HEK293T (cell line): ENCODE data around the gene KERA.
"Not testable (repeated sequence)": the region's sequence is repeated elsewhere in the genome, so short reads cannot be mapped to it uniquely, and the experiment has no call there.

Experiments
- CTCF ChIA-PET: fragments of 350-600 bp; formaldehyde crosslinking; extraction: SDS; loops from one replicate; lab custom pipeline; 2021; ENCODE audit warnings: antibody characterized with exemption, inconsistent platforms; lab: Yijun Ruan, JAX
- POLR2A ChIA-PET: fragments of 350-600 bp; formaldehyde crosslinking; extraction: SDS; loops from one replicate; lab custom pipeline; 2020; ENCODE audit warnings: antibody characterized with exemption, inconsistent platforms; lab: Yijun Ruan, JAX
- DNase-seq: peaks from one replicate; pipeline ENCODE4 v3.0.0; 2012; ENCODE audit warnings: mixed read lengths; ENCODE audit errors: extremely low spot score
- ARNT ChIP-seq: fragments of 450-650 bp; IDR thresholded peaks from 2 replicates; pipeline ENCODE4 v1.6.1; 2017; ENCODE audit warnings: mild to moderate bottlenecking
- BHLHE40 ChIP-seq: fragments of 450-650 bp; IDR thresholded peaks from 2 replicates; pipeline ENCODE4 v1.6.1; 2016; ENCODE audit warnings: mild to moderate bottlenecking, moderate library complexity, borderline replicate concordance
- CTBP1 ChIP-seq: fragments of 450-650 bp; IDR thresholded peaks from 2 replicates; pipeline ENCODE4 v1.6.1; 2016; ENCODE audit warnings: borderline replicate concordance
- ELF4 ChIP-seq: fragments of 450-650 bp; IDR thresholded peaks from 2 replicates; pipeline ENCODE4 v1.6.1; 2017; ENCODE audit warnings: antibody characterized with exemption
- FOXA1 ChIP-seq: fragments of 450-650 bp; IDR thresholded peaks from 2 replicates; pipeline ENCODE4 v1.6.1; 2016; ENCODE audit warnings: mild to moderate bottlenecking
- FOXK2 ChIP-seq: fragments of 450-650 bp; IDR thresholded peaks from 2 replicates; pipeline ENCODE4 v1.6.1; 2016; ENCODE audit warnings: mild to moderate bottlenecking
- FOXM1 ChIP-seq: fragments of 450-650 bp; IDR thresholded peaks from 2 replicates; pipeline ENCODE4 v1.6.1; 2017; ENCODE audit warnings: mild to moderate bottlenecking, borderline replicate concordance
- HDGF ChIP-seq: fragments of 450-650 bp; IDR thresholded peaks from 2 replicates; pipeline ENCODE4 v1.6.1; 2017; ENCODE audit warnings: antibody characterized with exemption, borderline replicate concordance
- L3MBTL2 ChIP-seq: fragments of 450-650 bp; conservative IDR thresholded peaks from 2 replicates; pipeline ENCODE4 v1.6.1; 2016; ENCODE audit warnings: mild to moderate bottlenecking
- LEF1 ChIP-seq: fragments of 450-650 bp; IDR thresholded peaks from 2 replicates; pipeline ENCODE4 v1.6.1; 2017; ENCODE audit warnings: mild to moderate bottlenecking, borderline replicate concordance
- NFRKB ChIP-seq: fragments of 450-650 bp; IDR thresholded peaks from 2 replicates; pipeline ENCODE4 v1.6.1; 2016; ENCODE audit warnings: mild to moderate bottlenecking, moderate library complexity
- SP1 ChIP-seq: fragments of 450-650 bp; IDR thresholded peaks from 2 replicates; pipeline ENCODE4 v1.6.1; 2017
- SUZ12 ChIP-seq: fragments of 450-650 bp; IDR thresholded peaks from 2 replicates; pipeline ENCODE4 v1.6.1; 2016; ENCODE audit warnings: mild to moderate bottlenecking
- TARDBP ChIP-seq: fragments of 450-650 bp; IDR thresholded peaks from 2 replicates; pipeline ENCODE4 v1.6.1; 2016
- ZNF384 ChIP-seq: fragments of 450-650 bp; IDR thresholded peaks from 2 replicates; pipeline ENCODE4 v1.6.1; 2016
- TF ChIP-seq, protein P1 (sequence below): fragments of 450-650 bp; IDR thresholded peaks from 2 replicates; pipeline ENCODE4 v1.6.1; 2016

The KERA gene

DNA sequence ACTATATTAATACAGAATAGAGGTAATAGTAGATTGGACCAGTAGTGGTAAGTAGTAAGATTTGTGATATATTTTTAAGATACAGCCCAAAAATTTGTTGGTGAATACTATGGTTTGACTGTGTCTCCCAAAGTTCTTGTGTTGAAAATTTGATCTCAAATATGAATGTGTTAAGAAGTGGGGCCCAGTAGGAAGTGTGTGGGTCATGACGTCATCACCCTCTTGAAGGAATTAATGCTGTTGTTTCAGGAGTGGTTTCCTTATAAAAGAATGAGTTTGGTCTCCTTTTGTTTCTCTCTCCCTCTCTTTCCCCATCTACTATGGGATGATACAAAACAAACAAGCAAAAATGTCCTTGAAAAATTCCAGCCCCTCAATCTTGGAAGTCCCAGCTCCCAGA lies 37.1 kb upstream of the KERA start:
- TF ChIP-seq FOXA1 = no peak
- TF ChIP-seq CTBP1 = no peak
- DNase-seq = no peak
- CTCF ChIA-PET = no interaction called here
- POLR2A ChIA-PET = no interaction called here

DNA sequence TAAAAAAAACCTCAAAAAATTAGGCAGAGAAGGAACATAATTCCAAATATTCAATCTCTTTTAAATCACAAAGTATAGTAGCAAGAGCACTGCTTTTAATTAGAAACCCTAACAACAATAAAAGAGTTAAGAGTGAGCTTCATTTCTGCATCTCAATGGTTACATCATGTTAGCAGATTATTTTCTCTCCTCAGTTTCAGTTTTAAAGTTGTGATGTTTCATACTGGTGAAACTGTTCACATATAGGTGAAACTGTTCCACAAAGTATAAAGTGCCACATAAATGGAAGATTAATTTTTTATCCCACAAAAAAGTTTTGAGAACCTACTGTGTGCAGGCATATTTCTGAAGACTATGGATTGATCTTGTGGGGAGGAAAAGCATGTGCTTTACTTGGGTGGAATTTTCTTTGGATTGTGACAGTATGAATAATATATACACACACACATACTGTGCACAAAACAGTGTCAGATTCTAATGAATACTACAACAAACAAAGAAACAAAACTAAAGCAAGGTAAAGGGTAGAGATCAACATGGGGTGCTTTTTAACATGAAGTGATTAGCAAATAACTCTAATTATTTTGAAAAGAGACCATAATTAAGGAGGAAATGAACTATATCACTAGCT lies 36.3 kb upstream of the KERA start:
- CTCF ChIA-PET = no interaction called here
- POLR2A ChIA-PET = no interaction called here
- no peak for TF ChIP-seq BHLHE40
- TF ChIP-seq ELF4 = no peak
- no peak for TF ChIP-seq HDGF
- TF ChIP-seq ZNF384 = no peak
- TF ChIP-seq, protein P1, sequence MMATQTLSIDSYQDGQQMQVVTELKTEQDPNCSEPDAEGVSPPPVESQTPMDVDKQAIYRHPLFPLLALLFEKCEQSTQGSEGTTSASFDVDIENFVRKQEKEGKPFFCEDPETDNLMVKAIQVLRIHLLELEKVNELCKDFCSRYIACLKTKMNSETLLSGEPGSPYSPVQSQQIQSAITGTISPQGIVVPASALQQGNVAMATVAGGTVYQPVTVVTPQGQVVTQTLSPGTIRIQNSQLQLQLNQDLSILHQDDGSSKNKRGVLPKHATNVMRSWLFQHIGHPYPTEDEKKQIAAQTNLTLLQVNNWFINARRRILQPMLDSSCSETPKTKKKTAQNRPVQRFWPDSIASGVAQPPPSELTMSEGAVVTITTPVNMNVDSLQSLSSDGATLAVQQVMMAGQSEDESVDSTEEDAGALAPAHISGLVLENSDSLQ = no peak
- no peak for TF ChIP-seq FOXK2
- TF ChIP-seq FOXM1 = no peak
- TF ChIP-seq TARDBP = no peak
- DNase-seq = no peak

DNA sequence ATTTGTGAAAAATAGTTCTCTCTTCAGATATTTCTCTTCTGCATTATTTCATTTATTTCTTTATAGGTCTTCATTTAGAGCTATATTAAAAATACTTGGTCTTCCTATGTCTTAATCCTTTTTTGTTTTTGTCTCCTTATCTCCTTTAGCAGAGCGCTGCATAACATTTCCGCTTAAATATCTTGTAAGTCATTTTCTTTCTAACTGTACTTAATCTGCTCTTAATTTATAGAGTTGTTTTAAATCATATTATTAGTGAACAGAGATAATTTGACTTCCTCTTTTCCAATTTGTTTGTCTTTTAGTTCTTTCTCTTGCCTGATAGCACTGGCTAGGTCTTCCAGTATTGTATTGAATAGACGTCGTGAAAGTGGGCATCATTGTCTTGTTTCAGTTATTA lies 35.5 kb upstream of the KERA start:
- TF ChIP-seq ARNT = no peak
- no peak for TF ChIP-seq LEF1
- TF ChIP-seq SP1 = no peak
- TF ChIP-seq NFRKB = no peak
- no peak for TF ChIP-seq ZNF384
- no peak for TF ChIP-seq CTBP1
- TF ChIP-seq FOXA1 = no peak
- TF ChIP-seq HDGF = no peak
- no peak for TF ChIP-seq TARDBP
- no peak for TF ChIP-seq SUZ12
- no peak for TF ChIP-seq FOXM1
- no peak for TF ChIP-seq ELF4
- ChIA-PET POLR2A (no interaction called here), CTCF (no interaction called here)
- no peak for DNase-seq

DNA sequence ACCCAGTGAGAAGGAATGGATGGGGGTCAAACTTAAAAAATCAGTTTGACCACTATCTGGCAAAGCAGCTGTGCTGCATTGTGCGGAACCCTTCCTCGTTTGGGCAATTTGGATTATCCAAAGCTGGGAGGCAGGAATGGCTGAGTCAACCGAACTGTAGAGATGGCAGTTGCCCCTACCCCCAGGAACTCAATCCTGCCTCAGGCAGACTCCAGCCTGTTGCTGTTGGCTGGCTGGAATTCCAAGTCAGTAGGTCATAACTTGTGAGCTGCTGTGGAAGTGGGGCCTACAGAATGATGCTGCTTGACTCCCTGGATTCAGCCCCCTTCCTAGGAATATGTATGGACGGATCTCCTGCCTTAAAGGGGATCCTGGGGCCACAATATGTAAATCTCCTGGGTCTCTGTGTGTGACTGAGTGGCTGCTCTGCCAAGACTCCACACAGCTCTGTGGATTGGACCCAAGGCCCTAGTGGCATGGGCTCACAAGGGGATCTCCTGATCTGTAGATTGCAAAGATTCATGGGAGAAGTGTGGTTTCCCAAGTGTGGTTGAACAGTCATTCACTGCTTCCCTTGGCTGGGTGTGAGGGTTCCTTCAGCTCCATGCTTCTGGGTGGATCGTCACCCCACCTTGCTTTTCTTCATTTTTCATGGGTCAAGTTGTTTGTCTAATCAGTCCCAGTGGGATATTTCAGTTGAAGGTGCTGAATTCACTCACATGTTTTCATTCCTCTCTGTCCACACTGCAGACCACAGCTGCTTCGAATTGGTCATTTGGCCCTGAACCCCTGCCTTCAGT lies 34.3 kb upstream of the KERA start:
- CTCF ChIA-PET = no interaction called here
- DNase-seq = no peak
- TF ChIP-seq, protein P1 = no peak
- TF ChIP-seq ELF4 = no peak
- TF ChIP-seq ARNT = no peak
- TF ChIP-seq TARDBP = no peak
- POLR2A ChIA-PET = no interaction called here

DNA sequence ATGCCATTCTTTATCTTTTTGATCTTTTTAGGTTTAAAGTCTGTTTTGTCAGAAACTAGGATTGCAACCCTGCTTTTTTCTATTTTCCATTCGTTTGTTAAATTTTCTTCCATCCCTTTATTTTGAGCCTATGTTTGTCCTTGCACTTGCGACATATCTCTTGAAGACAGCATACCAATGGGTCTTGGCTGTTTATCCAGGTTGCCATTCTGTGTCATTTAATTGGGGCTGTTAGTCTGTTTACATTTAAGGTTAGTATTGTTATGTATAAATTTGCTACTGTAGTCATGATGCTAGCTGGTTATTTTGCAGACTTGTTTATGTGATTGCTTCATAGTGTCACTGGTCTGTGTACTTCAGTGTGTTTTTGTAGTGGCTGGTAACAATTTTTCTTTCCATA lies 32.1 kb upstream of the KERA start:
- POLR2A ChIA-PET, CTCF ChIA-PET, DNase-seq: not testable (repeated sequence)

DNA sequence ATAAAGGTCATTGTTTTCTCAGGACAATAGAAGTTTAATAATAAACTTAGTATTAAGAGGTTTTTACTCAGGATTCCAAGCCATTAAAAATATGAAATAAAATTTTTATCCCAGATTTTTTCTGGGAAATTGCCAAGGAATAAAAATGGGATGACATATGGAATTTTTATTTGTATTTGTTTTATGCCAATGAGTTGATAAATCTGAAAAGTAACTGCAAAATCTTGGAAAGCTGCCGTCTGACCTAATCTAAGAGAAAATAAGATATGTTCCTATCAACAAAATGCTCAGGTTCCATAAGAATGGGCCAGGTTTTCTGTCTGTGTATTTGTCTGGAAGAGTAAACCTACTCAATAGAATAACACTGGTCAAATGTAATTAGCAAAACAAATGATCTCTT lies 22.2 kb upstream of the KERA start:
- ChIA-PET CTCF (interaction anchor here (1.2 kb wide), 1 partner anchor 28 kb away, joined by 3 read pairs; no protein-coding TSS in a partner anchor), POLR2A (no interaction called here)

DNA sequence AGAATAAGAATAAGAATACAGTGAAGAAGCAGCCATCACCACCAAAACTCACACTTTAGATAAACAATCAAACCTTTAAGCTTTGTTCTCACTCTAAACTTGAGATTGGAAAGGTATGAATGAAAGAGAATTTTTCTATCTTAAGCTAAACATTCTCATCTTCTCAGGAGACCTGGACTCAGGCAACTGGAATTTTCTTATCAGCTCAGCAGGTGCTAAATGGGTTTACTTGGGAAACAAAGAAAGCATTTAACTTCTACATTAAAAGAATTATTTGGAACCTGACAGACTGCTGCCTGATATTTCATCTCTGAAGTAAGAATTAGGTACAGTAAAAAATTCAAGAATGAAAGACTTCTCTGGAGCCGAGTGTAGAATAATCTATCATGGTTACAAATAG lies 20.7 kb upstream of the KERA start:
- TF ChIP-seq SUZ12 = no peak
- TF ChIP-seq TARDBP = no peak
- TF ChIP-seq HDGF = no peak
- no peak for TF ChIP-seq ZNF384
- TF ChIP-seq L3MBTL2 = no peak
- TF ChIP-seq FOXA1 = no peak
- ChIA-PET POLR2A (no interaction called here), CTCF (interaction anchor here (1.2 kb wide), 1 partner anchor 30 kb away, joined by 3 read pairs; no protein-coding TSS in a partner anchor)
- no peak for DNase-seq

More for the DNA sequence above, 22.2 kb upstream of the KERA start:
- no peak for TF ChIP-seq FOXM1
- TF ChIP-seq FOXK2 = no peak
- no peak for TF ChIP-seq SUZ12
- no peak for TF ChIP-seq BHLHE40
- TF ChIP-seq SP1 = no peak
- TF ChIP-seq ARNT = no peak
- TF ChIP-seq CTBP1 = no peak
- TF ChIP-seq NFRKB = no peak
- TF ChIP-seq HDGF = no peak
- TF ChIP-seq L3MBTL2 = no peak
- TF ChIP-seq ELF4 = no peak
- no peak for TF ChIP-seq LEF1
- no peak for DNase-seq
